ENCODE measurements around the gene AOC2.

GRCh38 chr17:42882166-42882565 lies 37.8 kb downstream of the AOC2 start:
- TF ChIP-seq, protein P1, sequence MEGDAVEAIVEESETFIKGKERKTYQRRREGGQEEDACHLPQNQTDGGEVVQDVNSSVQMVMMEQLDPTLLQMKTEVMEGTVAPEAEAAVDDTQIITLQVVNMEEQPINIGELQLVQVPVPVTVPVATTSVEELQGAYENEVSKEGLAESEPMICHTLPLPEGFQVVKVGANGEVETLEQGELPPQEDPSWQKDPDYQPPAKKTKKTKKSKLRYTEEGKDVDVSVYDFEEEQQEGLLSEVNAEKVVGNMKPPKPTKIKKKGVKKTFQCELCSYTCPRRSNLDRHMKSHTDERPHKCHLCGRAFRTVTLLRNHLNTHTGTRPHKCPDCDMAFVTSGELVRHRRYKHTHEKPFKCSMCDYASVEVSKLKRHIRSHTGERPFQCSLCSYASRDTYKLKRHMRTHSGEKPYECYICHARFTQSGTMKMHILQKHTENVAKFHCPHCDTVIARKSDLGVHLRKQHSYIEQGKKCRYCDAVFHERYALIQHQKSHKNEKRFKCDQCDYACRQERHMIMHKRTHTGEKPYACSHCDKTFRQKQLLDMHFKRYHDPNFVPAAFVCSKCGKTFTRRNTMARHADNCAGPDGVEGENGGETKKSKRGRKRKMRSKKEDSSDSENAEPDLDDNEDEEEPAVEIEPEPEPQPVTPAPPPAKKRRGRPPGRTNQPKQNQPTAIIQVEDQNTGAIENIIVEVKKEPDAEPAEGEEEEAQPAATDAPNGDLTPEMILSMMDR (IDR thresholded peaks at IDR 0.05): no peak
- TF ChIP-seq POLR2A (IDR thresholded peaks at IDR 0.05): no peak
